Endodermal cell (in vitro differentiated cells): Measurements from ENCODE around the gene MYO5A. TPM values are rescaled to one million over a fixed set of nuclear protein-coding genes. Genes with fewer than 3 reads are reported as not detected.

Source experiments
- DNase-seq: peaks from one replicate; pipeline ENCODE4 v3.0.0-alpha.2; 2017
- H3K27ac ChIP-seq: 2 replicates; pipeline ENCODE4 v1.5.1; 2013; ENCODE audit warnings: mild to moderate bottlenecking, low read depth, low read length, moderate library complexity
- H3K27me3 ChIP-seq: 2 replicates; pipeline ENCODE4 v1.6.1; 2013; ENCODE audit warnings: mild to moderate bottlenecking, low read length, moderate library complexity; ENCODE audit not compliant: insufficient read depth, control insufficient read depth, poor library complexity, severe bottlenecking
- H3K36me3 ChIP-seq: 2 replicates; pipeline ENCODE4 v1.7.0; 2013; ENCODE audit warnings: mild to moderate bottlenecking, low read length, moderate library complexity; ENCODE audit not compliant: control insufficient read depth, insufficient read depth
- H3K4me1 ChIP-seq: one replicate; pipeline ENCODE4 v1.7.0; 2013; ENCODE audit warnings: low read length; ENCODE audit not compliant: control insufficient read depth, insufficient read depth
- H3K4me3 ChIP-seq: 2 replicates; pipeline ENCODE4 v1.5.1; 2013; ENCODE audit warnings: mild to moderate bottlenecking, low read length, moderate library complexity
- H3K9ac ChIP-seq: 2 replicates; pipeline ENCODE4 v1.6.1; 2013; ENCODE audit warnings: mild to moderate bottlenecking, low read length, moderate library complexity; ENCODE audit not compliant: poor library complexity, severe bottlenecking; ENCODE audit errors: extremely low read depth
- H3K9me3 ChIP-seq: 2 replicates; pipeline ENCODE4 v1.6.1; 2013; ENCODE audit warnings: mild to moderate bottlenecking, low read length, moderate library complexity; ENCODE audit not compliant: control insufficient read depth
- H3K27ac Mint-ChIP-seq: 2 replicates; pipeline ENCODE4 v1.8.0; 2020; ENCODE audit warnings: mixed read lengths
- H3K27me3 Mint-ChIP-seq: 2 replicates; pipeline ENCODE4 v1.8.0; 2021; ENCODE audit warnings: mild to moderate bottlenecking, mixed read lengths; ENCODE audit not compliant: insufficient read depth
- H3K36me3 Mint-ChIP-seq: 2 replicates; pipeline ENCODE4 v1.8.0; 2020; ENCODE audit warnings: low read depth, mixed read lengths
- H3K4me1 Mint-ChIP-seq: 2 replicates; pipeline ENCODE4 v1.8.0; 2020; ENCODE audit warnings: mixed read lengths
- H3K4me3 Mint-ChIP-seq: 2 replicates; pipeline ENCODE4 v1.8.0; 2020; ENCODE audit warnings: mild to moderate bottlenecking, moderate library complexity, mixed read lengths
- H3K9me3 Mint-ChIP-seq: 2 replicates; pipeline ENCODE4 v1.8.0; 2020; ENCODE audit warnings: mild to moderate bottlenecking, mixed read lengths
- CTCF ChIP-seq: fragments of 200-600 bp; sonication (generic); conservative IDR thresholded peaks from 2 replicates; pipeline ENCODE4 v1.5.0; 2021; ENCODE audit warnings: antibody characterized with exemption, mild to moderate bottlenecking
- WGBS, 2 experiments: methylation state at CpG; one replicate each; pipeline versions ENCODE4 v1.1.5 to v1.1.7; 2013; ENCODE audit warnings: missing lambda C conversion rate in 2 of 2, mixed read lengths in 1 of 2; ENCODE audit not compliant: insufficient coverage in 1 of 2, insufficient read length in 1 of 2; 5-methylcytosine and 5-hydroxymethylcytosine counted together
- total RNA-seq, 2 donors: library from RNA; stranded (reverse); fragmentation: NEBNext Ultra II Directional in 1 of 2; extraction: Animal tissue kit (Norgen Biotek cat#: 25700) in 1 of 2; gene quantifications; 2 replicates in 1 of 2; 3 replicates in 1 of 2; pipeline ENCODE4 v1.2.1, GENCODE V29; 2021

The MYO5A gene
- total RNA-seq, 2 donors from 2014 or later: 10.0 to 13.1 TPM

- no peak overlapping the region for H3K4me3 Mint-ChIP-seq
- peaks cover 49% of the 10 kb centered on the region for H3K36me3 Mint-ChIP-seq
These were observed 17.5 kb upstream of the MYO5A start for GRCh38 chr15:52546031-52546751.

GRCh38 chr15:52540374-52541012 is 11.8 kb upstream of the MYO5A start:
- H3K27me3 Mint-ChIP-seq: no peaks in the 10 kb centered on the region
- H3K4me3 Mint-ChIP-seq: no peak overlapping the region
- H3K27ac Mint-ChIP-seq: no peak overlapping the region
- TF ChIP-seq CTCF: no peak
- H3K9me3 Mint-ChIP-seq: peaks cover 36% of the 10 kb centered on the region
- no peak overlapping the region for H3K27ac ChIP-seq
- peaks cover 6% of the 10 kb centered on the region for H3K36me3 Mint-ChIP-seq
- 89 to 91% methylated on average over 3 of the region's 3 CpGs for WGBS, 2 experiments
- H3K9me3 ChIP-seq: peaks cover 34% of the 10 kb centered on the region
- H3K4me3 ChIP-seq: no peak overlapping the region
- no peak overlapping the region for H3K9ac ChIP-seq
- no peak for DNase-seq
- H3K4me1 Mint-ChIP-seq: no peaks in the 10 kb centered on the region
- no peaks in the 10 kb centered on the region for H3K4me1 ChIP-seq
- peaks cover under 1% of the 10 kb centered on the region for H3K27me3 ChIP-seq
- peaks cover 5% of the 10 kb centered on the region for H3K36me3 ChIP-seq

More at GRCh38 chr15:52546031-52546751, 17.5 kb upstream of the MYO5A start:
- H3K27ac ChIP-seq: no peak overlapping the region
- peaks cover 8% of the 10 kb centered on the region for H3K9me3 Mint-ChIP-seq
- H3K36me3 ChIP-seq: peaks cover 59% of the 10 kb centered on the region
- 87 to 97% methylated on average over 3 to 5 of the region's 5 CpGs for WGBS, 2 experiments
- H3K9me3 ChIP-seq: no peaks in the 10 kb centered on the region
- H3K4me1 ChIP-seq: no peaks in the 10 kb centered on the region
- peak; percentile 62 for DNase-seq
- no peak overlapping the region for H3K4me3 ChIP-seq
- H3K27ac Mint-ChIP-seq: no peak overlapping the region
- no peaks in the 10 kb centered on the region for H3K27me3 ChIP-seq
- peak; percentile 27 for TF ChIP-seq CTCF
- no peaks in the 10 kb centered on the region for H3K27me3 Mint-ChIP-seq
- H3K9ac ChIP-seq: no peak overlapping the region
- no peaks in the 10 kb centered on the region for H3K4me1 Mint-ChIP-seq

GRCh38 chr15:52537459-52537858 is 8.8 kb upstream of the MYO5A start:
- no peak for DNase-seq
- H3K9me3 Mint-ChIP-seq: peaks cover 32% of the 10 kb centered on the region
- no peak for TF ChIP-seq CTCF
- H3K27ac Mint-ChIP-seq: no peak overlapping the region
- H3K27me3 Mint-ChIP-seq: peaks cover 10% of the 10 kb centered on the region
- no peak overlapping the region for H3K27ac ChIP-seq
- H3K4me1 Mint-ChIP-seq: no peaks in the 10 kb centered on the region
- H3K4me3 Mint-ChIP-seq: no peak overlapping the region
- no peaks in the 10 kb centered on the region for H3K36me3 Mint-ChIP-seq
- H3K9me3 ChIP-seq: peaks cover 34% of the 10 kb centered on the region
- H3K4me3 ChIP-seq: no peak overlapping the region
- H3K27me3 ChIP-seq: peaks cover 18% of the 10 kb centered on the region
- H3K36me3 ChIP-seq: no peaks in the 10 kb centered on the region
- no peaks in the 10 kb centered on the region for H3K4me1 ChIP-seq
- WGBS, 2 experiments: 85 to 96% methylated on average over 4 to 8 of the region's 8 CpGs
- H3K9ac ChIP-seq: no peak overlapping the region
